ENCODE data around the gene SUSD5. TPM values are rescaled to one million over a fixed set of nuclear protein-coding genes. Genes with fewer than 3 reads are reported as not detected.

Gene SUSD5
- total and polyA plus RNA-seq, 2 experiments from 2014 or later: 1.4 to 3.6 TPM

DNA sequence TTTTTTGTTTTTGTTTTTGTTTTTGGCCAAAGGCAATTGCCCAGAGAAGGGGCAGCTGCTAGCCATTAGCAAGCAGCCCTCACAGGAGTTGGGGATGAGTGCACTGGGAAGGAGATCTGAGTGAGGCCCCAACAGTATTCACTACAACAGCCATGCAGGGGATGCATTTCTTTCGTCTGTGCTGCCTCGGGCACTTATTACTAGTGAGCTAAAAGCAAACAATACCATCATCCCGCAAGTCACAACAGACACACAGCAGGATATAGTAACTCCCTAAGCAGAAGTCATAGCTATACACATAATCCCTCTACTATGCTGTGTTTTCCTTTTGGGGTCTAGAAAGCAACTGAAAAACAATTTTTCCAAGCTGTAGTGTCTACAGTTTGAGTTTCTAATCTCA lies 77.6 kb downstream of the SUSD5 start:
- Histone ChIP-seq H3K9me2 (ENCODE audit: insufficient read depth) (no peaks in the 10 kb centered on the region), H3K36me3 (ENCODE audit: insufficient read depth) (no peaks in the 10 kb centered on the region; the same call in 1 of the 2 replicates), H3K27me3 (ENCODE audit: insufficient read depth) (no peaks in the 10 kb centered on the region), H3K4me2 (no peak overlapping the region), H3F3A (replicated peaks; ENCODE audit: low read depth) (no peaks in the 10 kb centered on the region), H3K79me2 (replicated peaks; ENCODE audit: insufficient read depth) (no peaks in the 10 kb centered on the region), H3K4me1 (ENCODE audit: insufficient read depth) (no peaks in the 10 kb centered on the region), H4K20me1 (replicated peaks; ENCODE audit: insufficient read depth) (no peaks in the 10 kb centered on the region; the same call in 1 of the 2 replicates), H2AFZ (no peak overlapping the region), H3K4me3 (no peak overlapping the region), H3K27ac (ENCODE audit: low read depth) (no peak overlapping the region)
- DNase-seq (ENCODE audit: low spot score) (no peak), ATAC-seq (no peak)
- Mint-ChIP-seq H3K4me3 (no peak overlapping the region), H3K9me3 (no peaks in the 10 kb centered on the region), H3K4me1 (peaks cover 6% of the 10 kb centered on the region; the same call in 2 of the 3 replicates), H3K27ac (no peak overlapping the region), H3K27me3 (ENCODE audit: insufficient read depth, low read depth, poor library complexity) (peaks cover 7% of the 10 kb centered on the region), H3K36me3 (ENCODE audit: low read depth) (peaks cover 24% of the 10 kb centered on the region)
- no peak for TF ChIP-seq ZNF331 (CRISPR knock-in tag; IDR thresholded peaks at IDR 0.05; ENCODE audit: low read depth)

DNA sequence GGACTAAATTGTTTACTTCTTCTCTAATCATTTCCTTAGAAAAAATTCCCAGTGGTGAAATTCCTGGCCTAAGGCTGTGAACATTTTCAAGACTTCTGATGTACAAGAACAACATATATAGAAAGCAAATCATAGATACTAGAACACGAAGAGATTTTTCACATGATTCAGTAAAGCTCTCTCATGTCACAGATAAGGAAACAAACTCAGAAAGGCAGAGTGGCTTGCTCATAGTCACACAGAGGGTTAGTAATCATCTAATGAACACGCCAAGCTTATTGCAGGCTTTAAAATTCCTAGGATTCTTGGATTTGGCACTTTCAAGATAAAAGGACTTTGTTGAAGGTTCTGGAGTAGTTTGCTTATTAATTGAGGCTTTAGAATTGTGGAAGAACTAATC lies 78.6 kb downstream of the SUSD5 start:
- H3K79me2 ChIP-seq (replicated peaks; ENCODE audit: insufficient read depth): no peaks in the 10 kb centered on the region

More for the DNA sequence above, 78.6 kb downstream of the SUSD5 start:
- Mint-ChIP-seq H3K27ac (no peak overlapping the region), H3K9me3 (no peaks in the 10 kb centered on the region), H3K4me1 (peaks cover 6% of the 10 kb centered on the region; the same call in 2 of the 3 replicates), H3K36me3 (ENCODE audit: low read depth) (peaks cover 29% of the 10 kb centered on the region), H3K4me3 (no peak overlapping the region), H3K27me3 (ENCODE audit: insufficient read depth, low read depth, poor library complexity) (peaks cover 5% of the 10 kb centered on the region)
- Histone ChIP-seq H3K27me3 (ENCODE audit: insufficient read depth) (no peaks in the 10 kb centered on the region), H3K4me3 (no peak overlapping the region), H3K9me2 (ENCODE audit: insufficient read depth) (no peaks in the 10 kb centered on the region), H3K36me3 (ENCODE audit: insufficient read depth) (peaks cover 2% of the 10 kb centered on the region; the same call in 1 of the 2 replicates), H4K20me1 (replicated peaks; ENCODE audit: insufficient read depth) (no peaks in the 10 kb centered on the region; the same call in 1 of the 2 replicates), H3K27ac (ENCODE audit: low read depth) (no peak overlapping the region), H3F3A (replicated peaks; ENCODE audit: low read depth) (no peaks in the 10 kb centered on the region), H3K4me2 (no peak overlapping the region), H3K4me1 (ENCODE audit: insufficient read depth) (no peaks in the 10 kb centered on the region), H2AFZ (no peak overlapping the region)
- ATAC-seq (no peak), DNase-seq (ENCODE audit: low spot score) (no peak)
- TF ChIP-seq, protein P1, sequence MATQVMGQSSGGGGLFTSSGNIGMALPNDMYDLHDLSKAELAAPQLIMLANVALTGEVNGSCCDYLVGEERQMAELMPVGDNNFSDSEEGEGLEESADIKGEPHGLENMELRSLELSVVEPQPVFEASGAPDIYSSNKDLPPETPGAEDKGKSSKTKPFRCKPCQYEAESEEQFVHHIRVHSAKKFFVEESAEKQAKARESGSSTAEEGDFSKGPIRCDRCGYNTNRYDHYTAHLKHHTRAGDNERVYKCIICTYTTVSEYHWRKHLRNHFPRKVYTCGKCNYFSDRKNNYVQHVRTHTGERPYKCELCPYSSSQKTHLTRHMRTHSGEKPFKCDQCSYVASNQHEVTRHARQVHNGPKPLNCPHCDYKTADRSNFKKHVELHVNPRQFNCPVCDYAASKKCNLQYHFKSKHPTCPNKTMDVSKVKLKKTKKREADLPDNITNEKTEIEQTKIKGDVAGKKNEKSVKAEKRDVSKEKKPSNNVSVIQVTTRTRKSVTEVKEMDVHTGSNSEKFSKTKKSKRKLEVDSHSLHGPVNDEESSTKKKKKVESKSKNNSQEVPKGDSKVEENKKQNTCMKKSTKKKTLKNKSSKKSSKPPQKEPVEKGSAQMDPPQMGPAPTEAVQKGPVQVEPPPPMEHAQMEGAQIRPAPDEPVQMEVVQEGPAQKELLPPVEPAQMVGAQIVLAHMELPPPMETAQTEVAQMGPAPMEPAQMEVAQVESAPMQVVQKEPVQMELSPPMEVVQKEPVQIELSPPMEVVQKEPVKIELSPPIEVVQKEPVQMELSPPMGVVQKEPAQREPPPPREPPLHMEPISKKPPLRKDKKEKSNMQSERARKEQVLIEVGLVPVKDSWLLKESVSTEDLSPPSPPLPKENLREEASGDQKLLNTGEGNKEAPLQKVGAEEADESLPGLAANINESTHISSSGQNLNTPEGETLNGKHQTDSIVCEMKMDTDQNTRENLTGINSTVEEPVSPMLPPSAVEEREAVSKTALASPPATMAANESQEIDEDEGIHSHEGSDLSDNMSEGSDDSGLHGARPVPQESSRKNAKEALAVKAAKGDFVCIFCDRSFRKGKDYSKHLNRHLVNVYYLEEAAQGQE (IDR thresholded peaks at IDR 0.05; ENCODE audit: unreplicated experiment): no peak
- TF ChIP-seq, protein P2, sequence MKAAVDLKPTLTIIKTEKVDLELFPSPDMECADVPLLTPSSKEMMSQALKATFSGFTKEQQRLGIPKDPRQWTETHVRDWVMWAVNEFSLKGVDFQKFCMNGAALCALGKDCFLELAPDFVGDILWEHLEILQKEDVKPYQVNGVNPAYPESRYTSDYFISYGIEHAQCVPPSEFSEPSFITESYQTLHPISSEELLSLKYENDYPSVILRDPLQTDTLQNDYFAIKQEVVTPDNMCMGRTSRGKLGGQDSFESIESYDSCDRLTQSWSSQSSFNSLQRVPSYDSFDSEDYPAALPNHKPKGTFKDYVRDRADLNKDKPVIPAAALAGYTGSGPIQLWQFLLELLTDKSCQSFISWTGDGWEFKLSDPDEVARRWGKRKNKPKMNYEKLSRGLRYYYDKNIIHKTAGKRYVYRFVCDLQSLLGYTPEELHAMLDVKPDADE (IDR thresholded peaks at IDR 0.05): no peak
- no peak for TF ChIP-seq JUNB (IDR thresholded peaks at IDR 0.05; ENCODE audit: unreplicated experiment)
- TF ChIP-seq POLR2AphosphoS5 (IDR thresholded peaks at IDR 0.05; ENCODE audit: low read depth): no peak
- no peak for TF ChIP-seq NANOG (IDR thresholded peaks at IDR 0.05; ENCODE audit: borderline replicate concordance)
- TF ChIP-seq EZH2 (IDR thresholded peaks at IDR 0.05; ENCODE audit: low read depth, unreplicated experiment): no peak
- TF ChIP-seq ZNF331 (CRISPR knock-in tag; IDR thresholded peaks at IDR 0.05; ENCODE audit: low read depth): no peak
- no peak for TF ChIP-seq STAT1 (IDR thresholded peaks at IDR 0.05; ENCODE audit: unreplicated experiment)
- TF ChIP-seq, protein P3, sequence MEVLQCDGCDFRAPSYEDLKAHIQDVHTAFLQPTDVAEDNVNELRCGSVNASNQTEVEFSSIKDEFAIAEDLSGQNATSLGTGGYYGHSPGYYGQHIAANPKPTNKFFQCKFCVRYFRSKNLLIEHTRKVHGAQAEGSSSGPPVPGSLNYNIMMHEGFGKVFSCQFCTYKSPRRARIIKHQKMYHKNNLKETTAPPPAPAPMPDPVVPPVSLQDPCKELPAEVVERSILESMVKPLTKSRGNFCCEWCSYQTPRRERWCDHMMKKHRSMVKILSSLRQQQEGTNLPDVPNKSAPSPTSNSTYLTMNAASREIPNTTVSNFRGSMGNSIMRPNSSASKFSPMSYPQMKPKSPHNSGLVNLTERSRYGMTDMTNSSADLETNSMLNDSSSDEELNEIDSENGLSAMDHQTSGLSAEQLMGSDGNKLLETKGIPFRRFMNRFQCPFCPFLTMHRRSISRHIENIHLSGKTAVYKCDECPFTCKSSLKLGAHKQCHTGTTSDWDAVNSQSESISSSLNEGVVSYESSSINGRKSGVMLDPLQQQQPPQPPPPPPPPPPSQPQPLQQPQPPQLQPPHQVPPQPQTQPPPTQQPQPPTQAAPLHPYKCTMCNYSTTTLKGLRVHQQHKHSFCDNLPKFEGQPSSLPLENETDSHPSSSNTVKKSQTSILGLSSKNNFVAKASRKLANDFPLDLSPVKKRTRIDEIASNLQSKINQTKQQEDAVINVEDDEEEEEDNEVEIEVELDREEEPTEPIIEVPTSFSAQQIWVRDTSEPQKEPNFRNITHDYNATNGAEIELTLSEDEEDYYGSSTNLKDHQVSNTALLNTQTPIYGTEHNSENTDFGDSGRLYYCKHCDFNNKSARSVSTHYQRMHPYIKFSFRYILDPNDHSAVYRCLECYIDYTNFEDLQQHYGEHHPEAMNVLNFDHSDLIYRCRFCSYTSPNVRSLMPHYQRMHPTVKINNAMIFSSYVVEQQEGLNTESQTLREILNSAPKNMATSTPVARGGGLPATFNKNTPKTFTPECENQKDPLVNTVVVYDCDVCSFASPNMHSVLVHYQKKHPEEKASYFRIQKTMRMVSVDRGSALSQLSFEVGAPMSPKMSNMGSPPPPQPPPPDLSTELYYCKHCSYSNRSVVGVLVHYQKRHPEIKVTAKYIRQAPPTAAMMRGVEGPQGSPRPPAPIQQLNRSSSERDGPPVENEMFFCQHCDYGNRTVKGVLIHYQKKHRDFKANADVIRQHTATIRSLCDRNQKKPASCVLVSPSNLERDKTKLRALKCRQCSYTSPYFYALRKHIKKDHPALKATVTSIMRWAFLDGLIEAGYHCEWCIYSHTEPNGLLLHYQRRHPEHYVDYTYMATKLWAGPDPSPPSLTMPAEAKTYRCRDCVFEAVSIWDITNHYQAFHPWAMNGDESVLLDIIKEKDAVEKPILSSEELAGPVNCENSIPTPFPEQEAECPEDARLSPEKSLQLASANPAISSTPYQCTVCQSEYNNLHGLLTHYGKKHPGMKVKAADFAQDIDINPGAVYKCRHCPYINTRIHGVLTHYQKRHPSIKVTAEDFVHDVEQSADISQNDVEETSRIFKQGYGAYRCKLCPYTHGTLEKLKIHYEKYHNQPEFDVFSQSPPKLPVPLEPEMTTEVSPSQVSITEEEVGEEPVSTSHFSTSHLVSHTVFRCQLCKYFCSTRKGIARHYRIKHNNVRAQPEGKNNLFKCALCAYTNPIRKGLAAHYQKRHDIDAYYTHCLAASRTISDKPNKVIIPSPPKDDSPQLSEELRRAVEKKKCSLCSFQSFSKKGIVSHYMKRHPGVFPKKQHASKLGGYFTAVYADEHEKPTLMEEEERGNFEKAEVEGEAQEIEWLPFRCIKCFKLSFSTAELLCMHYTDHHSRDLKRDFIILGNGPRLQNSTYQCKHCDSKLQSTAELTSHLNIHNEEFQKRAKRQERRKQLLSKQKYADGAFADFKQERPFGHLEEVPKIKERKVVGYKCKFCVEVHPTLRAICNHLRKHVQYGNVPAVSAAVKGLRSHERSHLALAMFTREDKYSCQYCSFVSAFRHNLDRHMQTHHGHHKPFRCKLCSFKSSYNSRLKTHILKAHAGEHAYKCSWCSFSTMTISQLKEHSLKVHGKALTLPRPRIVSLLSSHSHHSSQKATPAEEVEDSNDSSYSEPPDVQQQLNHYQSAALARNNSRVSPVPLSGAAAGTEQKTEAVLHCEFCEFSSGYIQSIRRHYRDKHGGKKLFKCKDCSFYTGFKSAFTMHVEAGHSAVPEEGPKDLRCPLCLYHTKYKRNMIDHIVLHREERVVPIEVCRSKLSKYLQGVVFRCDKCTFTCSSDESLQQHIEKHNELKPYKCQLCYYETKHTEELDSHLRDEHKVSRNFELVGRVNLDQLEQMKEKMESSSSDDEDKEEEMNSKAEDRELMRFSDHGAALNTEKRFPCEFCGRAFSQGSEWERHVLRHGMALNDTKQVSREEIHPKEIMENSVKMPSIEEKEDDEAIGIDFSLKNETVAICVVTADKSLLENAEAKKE (CRISPR knock-in tag; IDR thresholded peaks at IDR 0.05): no peak
- no peak for TF ChIP-seq CREB1 (CRISPR knock-in tag; IDR thresholded peaks at IDR 0.05; ENCODE audit: low read depth)
- TF ChIP-seq ZNF114 (CRISPR knock-in tag; IDR thresholded peaks at IDR 0.05): no peak
- no peak for TF ChIP-seq EZH2phosphoT487 (IDR thresholded peaks at IDR 0.05; ENCODE audit: unreplicated experiment)

Measured in GM23338 (cell line).